HG03378 (cell line): ENCODE measurements around the gene COL26A1.

ENCODE experiments used
- ATAC-seq: cut with Tn5 transposase; IDR thresholded peaks from one replicate; pipeline ENCODE4 v1.9.1; 2021; ENCODE audit warnings: mild to moderate bottlenecking, moderate library complexity; ENCODE audit not compliant: unreplicated experiment

The COL26A1 gene

DNA sequence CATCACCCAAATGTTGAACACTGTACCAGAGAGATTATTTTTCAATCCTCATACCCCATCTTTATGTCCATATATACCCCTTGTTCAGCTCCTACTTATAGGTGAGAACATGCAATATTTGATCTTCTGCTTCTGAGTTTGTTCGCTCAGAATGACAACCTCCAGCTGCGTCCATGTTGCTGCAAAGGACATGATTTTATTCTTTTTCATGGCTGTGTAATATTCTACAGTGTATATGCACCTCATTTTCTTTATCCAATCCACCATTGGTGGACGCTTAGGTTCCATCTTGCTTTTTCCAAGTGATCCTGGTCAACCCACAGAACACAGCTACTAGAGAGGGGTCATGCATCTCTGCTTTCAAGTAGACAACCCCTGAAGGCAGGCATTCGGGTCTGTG, 166.9 kb downstream of the COL26A1 start:
- no peak for ATAC-seq

DNA sequence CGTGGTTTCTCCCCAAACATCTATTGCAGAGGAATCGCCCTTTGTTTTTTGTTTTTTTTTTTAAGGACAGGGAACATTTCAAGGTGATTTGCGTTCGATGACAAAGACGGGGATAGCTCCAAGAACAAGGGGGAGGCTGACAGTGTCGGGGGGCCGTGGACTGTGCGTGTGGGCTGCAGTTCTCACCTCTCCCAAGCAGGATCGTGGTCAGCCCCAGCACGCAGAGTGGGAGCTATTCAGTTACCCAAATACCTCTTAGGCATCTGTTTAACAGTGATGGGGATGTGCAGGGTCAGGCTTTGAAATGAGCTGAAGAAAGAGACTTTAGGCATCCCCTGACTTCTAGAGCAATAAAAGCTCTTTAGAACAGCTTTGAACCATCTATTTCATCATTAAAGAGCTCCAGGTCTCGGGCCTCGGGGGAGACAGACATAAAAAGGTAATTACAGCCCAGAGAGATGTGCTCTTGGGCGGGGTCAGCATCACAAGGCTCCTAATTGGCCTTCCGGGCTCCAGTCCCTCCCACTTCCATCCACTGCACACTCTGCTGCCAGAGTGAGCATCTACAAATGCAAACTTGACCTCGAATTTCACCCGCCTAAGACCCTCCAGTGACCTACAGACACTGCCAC, 169.2 kb downstream of the COL26A1 start:
- ATAC-seq = no peak

DNA sequence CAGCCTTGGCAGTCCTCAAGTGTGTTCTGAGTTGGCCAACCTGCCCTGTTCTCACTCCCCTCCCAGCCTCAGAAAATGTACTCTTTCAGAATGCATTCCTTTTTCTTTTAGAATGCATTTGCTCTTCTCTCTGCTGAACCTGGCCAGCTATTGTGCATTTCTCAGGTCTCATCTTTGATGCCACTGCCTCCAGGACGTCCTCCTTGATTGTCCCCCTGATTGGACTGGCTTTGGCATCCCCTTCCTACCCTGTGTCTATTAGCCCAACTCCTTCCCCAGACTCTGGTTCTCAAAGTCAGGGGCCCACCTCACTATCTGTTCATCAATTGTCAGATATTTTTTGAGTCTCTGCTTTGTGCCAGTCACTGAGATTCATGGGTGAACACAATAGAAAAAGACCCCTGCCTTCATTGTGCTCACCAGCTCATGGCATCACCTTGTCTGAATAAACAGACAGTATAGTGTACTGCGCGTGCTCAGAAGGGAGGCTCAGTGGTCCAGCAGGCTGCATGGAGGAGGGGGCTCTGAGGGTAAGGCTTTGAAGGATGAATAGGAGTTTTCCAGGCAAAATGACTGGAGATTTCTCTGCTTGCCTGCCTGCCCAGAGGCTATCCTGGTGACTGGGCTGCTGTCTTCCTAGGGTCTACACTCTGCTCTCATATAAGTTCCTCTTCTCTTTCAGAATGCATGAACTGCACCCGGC, 169.9 kb downstream of the COL26A1 start:
- ATAC-seq = no peak

DNA sequence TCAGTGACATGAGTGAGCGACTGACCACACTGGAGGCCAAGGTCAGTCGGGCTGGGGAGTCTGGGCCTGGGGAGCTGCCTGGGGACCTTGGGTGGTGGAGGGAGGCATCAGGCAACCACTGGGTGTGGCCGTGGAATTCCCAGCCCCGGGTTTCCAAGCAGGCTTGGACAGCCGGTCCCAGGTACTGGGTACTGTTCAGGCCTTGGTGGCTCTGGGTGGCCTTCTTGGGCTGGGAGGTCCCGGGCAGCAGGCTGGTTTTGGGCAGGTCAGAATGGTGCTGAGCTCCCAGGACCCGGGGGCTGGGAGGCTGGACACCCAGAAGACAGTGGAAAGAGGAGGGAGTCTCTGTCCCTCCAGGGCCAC, 170.4 kb downstream of the COL26A1 start:
- no peak for ATAC-seq

DNA sequence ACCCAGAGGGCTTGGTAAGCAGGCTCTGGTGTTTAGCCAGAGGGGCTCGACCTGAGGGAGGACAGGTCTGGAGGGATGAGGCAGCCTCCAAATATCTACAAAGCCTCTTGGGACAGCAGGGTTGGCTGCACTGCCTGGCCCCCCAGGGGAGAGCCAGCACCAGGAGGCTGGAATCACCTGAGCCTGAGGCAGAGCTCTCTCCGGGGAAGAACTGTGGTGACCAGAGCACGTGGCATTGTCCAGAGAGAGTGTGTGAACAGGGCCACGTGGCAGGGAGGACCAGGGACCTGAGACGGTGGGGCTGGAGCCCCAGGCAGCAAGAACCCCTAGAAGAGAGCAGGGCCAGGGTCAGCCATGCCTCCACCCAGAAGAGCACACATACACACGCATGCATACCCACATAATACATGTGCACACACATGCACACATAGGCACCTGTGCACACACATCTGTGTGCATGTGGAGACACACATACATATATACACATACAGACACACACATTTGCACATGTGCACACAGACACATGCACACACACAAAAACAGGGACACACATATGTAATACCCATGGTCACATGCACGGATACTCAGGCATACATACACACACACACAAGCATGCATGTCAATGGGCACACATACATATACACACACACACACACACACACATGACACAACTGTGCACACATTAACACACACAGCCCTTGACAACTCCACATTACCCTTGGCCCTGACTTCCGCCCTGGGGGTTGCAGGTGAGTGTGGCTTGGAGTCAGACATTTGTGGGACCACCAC, 171.5 kb downstream of the COL26A1 start:
- ATAC-seq = no peak

DNA sequence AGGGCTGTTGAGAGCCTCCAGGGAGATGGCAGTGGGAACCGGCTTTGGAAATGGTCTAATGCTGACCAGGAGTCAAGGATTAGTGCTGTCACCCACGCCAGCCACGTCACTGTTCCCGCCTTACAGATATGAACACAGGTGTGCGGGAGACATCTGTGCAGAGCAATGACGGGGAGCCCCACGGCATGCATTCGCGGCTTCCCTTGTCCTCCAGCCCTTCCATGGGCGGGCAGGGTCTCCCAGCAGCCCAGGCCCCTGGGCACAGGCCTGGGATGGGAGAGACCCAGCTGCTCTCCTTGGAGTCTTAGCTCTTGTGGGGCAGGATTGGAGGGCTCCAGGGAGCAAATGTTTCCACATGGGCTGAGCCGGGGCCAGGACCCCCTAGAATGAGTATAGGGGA, 172.2 kb downstream of the COL26A1 start:
- ATAC-seq = no peak

DNA sequence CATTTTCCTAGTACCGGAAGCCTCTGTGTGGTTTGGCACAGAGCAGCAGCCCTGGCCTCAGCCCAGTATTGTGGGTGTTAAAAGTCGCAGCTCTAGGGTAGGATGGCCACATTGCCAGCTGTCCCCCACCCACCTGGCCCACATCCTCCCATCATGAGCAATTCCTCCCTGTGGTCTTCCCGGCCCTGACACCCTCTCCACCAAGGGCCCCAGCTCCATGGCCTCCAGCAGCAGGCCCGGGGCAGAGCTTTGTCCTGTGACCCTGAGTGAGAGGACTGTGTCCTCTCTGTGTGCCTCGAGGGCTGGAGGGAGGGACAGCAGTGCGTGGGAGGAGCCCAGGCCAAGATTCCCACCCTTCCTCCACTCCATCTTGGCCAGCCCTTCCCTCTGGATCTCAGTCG, 172.7 kb downstream of the COL26A1 start:
- no peak for ATAC-seq

DNA sequence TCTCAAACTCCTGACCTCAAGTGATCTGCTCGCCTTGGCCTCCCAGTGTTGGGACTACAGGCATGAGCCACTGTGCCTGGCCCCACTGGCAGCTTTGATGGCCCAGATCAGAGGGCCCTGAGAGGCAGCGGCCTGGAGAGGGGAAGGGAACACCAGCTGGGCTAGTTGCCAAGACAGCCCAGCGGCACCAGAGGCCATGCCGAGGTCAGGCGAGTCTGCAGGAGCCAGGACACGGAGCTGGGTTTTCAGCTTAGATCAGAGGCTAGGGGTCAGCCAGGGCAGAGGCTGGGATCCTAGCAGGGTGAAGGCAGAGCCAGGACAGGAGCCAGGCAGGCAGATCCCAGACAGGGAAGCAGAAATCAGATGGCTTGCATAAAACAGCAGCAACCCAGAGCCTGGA, 173.6 kb downstream of the COL26A1 start:
- no peak for ATAC-seq

DNA sequence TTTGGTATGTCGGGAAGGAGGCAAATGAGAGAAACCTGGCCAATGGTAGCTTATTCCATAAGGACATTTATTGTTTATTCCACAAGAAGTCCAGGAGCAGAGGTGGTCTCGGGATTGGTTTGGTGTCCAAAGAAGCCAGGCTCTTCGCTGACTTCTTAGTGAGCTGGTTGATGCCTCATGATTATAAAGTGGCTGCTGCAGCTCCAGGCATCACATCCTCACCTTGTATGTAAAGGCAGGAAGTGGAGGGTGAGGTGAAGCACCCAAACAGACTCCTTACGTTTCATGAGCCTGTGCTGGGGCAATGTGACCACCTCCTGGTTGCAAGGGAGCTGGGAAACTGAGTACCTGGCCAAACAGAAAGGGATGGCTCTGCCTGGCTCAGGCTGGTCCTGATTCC, 174.0 kb downstream of the COL26A1 start:
- ATAC-seq = no peak

DNA sequence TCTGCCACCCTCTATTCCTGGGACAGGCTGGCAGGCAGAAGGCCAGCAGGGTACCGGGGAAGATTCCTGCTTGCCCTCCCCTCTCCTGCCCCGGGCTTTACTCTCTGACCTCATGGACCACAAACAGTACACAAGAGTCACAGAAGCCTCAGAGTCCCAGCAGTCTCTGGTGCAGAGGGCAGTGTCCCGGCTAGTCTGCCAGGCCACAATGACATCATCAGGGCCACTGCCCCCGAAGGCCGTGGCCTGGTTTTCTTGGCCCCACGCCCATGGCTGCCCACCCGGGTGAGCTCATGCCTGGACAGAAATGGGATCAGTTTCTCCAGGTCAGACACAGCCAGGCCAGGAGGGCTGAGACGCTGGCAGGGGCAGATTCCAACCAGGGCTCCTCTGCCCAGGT, 174.5 kb downstream of the COL26A1 start:
- ATAC-seq = no peak

DNA sequence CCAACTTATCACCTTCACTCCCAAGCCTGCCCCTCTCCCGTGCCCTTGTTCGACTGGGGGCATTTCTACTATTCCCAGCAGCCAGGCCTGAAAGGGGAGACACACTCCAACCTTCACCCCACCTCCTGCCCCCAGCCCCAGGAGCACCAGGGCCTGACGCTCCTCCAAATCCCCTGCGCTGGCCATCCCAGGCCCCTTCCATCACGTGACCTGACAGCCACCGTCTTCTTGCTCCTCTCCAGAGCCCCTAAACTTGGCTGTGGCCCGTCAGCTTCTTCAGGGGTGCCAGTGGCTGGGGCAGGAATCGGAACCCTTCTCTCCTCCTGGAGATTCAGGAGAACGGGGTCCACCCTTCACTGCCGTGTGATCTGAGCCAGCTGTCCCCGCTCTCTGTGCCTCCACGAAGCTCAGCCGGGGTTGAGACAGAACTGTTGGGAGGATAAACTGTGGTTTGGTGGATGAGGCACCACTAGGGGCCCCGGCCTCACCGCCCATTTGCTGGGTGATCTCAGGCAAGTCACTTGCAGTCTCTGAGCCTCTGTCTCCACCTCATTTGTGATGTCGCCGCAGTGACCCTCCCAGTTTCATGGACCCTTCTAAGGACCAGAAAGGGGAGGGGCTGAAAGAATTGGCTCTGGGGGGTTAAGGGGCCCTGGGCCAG, 175.4 kb downstream of the COL26A1 start:
- no peak for ATAC-seq

DNA sequence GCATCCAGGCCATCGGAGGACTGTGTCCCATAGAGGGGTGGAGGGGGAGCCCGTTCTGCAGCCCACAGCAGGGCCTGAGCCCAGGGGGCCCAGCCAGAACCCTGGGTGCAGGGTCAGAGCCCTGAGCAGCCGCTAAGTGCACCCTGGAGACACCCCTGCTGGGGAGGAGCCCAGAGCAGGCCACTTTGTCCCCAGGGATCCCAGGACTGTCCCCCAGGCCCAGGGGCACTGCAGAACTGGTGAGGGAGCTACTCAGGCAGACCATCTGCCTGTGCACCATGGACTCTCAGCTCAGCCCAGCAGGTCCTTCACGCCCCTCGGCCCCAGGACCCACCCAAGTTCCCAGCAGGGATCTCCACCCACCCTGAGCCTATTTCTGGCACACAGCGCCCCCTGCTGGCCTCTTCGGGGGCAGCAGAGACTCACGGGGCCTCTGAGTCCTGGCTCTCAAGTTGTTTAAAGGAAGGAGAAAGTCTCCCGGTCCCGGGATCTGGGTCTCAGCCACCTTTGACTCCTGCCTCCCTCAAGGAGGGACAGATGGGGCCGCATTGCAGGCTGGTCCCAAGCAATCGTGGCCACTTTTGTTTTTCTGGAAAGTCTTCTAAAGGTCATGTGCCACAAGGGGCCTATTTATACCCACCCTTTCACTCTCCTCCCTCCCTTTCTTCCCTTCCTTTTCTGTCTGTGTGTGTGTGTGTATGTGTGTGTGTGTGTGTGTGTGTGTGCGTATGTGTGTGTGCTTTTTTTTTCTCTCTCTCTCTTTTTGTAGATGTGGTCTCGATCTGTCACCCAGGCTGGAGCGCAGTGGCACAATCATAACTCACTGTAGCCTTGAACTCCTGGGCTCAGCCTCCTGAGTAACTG, 176.2 kb downstream of the COL26A1 start:
- no peak for ATAC-seq

DNA sequence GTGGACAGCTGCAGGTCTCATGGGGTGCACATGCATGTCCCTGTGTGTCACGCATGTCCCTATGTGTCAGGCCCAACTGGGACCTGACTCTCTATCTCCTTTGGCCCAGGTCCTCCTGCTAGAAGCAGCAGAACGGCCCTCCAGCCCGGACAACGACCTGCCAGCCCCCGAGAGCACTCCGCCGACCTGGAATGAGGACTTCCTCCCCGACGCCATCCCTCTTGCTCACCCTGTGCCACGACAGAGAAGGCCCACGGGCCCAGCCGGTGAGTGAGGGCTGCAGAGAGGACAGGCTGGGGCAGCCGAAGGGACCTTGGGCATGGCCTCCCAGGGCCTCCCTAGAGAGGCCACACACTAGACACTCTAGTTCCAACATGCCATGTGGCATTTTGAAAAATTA, 177.1 kb downstream of the COL26A1 start:
- ATAC-seq = no peak

DNA sequence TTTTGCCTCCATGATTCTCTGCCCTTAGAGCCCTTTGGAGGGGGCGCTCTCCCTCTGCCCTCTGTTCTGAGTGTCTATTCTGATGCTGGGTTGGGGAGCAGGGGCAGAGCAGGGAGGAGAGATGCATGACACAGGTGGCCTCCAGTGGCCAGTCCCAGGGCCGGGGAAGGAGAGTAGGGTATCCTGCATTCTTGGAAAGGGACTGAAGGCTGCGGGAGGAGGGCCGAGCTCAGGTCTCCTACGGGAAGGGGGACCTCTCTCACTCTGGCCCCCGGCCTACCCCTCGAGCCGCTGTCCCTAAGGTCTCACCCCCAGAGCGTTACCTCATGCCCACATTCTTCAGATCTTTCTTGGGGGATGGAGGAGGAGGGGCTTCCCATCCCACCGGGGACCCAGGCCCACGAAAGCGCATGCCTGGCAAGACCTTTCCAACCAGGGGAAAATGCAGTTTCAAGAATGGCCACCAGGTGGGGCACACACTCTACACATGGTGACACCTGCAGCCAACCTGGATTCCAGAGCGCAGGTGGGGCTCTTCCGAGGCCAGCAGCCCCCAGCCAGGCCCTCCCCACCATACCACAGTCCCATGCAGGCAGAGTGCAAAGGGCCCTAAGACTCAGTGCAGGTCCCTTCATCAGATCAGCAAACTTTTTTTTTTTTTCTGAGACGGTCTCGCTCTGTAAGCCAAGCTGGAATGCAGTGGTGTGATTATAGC, 180.0 kb downstream of the COL26A1 start:
- no peak for ATAC-seq

DNA sequence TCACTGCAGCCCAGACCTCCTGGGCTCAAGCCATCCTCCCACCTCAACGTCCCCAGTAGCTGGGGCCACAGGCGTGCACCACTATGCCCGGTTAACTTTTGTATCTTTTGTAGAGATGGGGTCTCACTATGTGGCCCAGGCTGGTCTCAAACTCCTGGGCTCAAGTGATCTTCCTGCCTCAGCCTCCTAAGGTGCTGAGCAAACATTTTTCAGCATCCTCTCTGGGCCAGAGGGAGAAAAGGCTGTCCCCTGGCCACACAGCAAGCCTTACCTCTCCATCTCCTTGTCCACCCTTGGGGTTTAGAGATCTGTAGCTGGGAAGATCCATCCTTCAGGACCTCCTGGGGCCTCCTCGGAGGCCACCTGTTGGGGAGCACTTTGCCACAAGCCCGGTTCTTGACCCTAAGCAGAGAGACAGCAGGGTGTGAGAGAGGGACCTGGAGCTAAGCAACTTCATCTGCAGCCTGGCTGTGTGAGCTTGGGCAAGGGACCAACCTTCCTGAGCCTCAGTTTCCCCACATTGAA, 180.6 kb downstream of the COL26A1 start:
- ATAC-seq = no peak

DNA sequence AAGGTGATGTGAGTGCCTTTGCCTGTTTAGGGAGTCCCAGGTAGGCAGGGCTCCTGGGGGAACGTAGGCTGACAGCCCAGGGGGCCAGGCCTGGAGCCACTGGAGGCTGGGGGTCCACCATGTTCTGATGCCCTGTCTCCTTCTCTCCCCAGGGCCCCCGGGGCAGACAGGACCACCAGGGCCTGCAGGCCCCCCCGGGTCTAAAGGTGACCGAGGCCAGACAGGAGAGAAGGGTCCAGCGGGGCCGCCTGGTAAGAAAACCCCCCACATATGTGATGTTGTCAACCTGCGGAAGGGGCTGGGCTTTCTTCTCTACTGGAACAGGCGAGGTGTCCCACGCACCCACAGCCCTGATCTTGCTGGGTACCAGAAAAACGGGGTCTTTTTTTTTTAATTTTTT, 181.2 kb downstream of the COL26A1 start:
- no peak for ATAC-seq

DNA sequence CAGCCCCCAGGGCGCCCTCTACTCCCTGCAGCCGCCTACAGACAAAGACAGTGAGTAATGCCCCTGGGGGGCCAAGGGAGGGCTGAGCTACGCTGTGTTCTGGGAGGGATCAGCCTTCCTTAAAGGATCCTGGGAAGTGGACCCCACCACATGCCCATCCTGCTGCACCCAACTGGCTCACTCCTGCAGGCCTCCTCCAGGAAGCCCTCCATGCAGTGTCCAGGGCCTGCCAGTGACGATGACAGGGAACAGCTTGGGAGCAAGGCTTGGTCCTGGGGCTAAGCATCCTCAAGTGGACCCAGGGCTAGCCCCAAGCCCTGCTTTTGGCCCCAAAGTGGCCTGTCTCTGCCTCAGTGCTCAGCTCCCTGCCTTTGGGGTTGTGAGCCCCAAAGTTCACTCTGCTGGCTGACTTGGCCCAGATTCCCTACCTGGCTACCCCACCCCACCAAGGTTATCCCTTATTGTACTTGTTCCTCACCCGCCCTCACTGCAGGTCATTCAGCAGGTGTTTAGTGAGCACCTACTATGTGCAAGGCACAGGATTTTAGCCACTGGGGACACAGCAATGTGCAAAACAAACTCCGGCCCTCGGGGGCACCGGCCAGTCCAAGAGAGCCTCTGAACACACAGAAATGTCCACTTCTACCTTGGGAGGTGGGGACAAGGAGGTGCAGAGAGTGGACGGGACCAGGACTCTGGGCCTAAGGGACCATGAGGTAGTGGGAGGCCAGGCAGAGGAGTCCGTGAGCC, 182.9 kb downstream of the COL26A1 start:
- ATAC-seq = no peak

DNA sequence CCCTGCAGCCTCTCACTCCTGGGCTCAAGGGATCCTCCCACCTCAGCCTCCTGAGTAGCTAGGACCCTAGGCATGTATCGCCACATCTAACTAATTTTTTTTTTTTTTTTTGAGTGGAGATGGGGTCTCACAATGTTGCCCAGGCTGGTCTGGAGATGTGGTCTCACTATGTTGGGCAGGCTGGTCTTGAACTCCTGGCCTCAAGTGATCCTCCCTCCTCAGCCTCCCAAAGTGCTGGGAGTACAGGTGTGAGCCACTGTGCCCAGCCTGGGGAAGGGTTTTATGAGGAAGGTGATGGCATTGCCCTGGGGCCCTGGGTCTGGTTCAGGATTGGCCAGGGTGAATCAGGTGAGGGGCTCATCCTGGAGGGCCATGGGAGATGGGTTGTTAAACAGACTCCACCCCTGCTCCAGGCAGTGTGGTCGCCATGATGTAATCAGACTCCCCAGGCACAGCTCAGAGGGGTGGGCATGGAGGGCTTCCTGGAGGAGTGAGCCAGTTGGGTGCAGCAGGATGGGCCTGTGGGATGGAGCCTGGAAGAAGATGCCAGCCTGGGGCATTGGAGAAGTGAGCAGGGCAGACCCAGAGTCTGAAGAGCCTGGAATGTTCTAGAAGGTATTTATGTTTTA, 183.7 kb downstream of the COL26A1 start:
- ATAC-seq = no peak
